AG08396 (cell line): ENCODE measurements around the gene RHPN2.
"Not testable (repeated sequence)": the region's sequence is repeated elsewhere in the genome, so short reads cannot be mapped to it uniquely, and the experiment has no call there.

Source experiments
- DNase-seq: peaks from one replicate; pipeline ENCODE4 v3.0.0; 2012; ENCODE audit warnings: low spot score, mixed read lengths

Gene RHPN2

GRCh38 chr19:33026602-33027001 lies 38.1 kb downstream of the RHPN2 start:
- DNase-seq: not testable (repeated sequence)

DNA sequence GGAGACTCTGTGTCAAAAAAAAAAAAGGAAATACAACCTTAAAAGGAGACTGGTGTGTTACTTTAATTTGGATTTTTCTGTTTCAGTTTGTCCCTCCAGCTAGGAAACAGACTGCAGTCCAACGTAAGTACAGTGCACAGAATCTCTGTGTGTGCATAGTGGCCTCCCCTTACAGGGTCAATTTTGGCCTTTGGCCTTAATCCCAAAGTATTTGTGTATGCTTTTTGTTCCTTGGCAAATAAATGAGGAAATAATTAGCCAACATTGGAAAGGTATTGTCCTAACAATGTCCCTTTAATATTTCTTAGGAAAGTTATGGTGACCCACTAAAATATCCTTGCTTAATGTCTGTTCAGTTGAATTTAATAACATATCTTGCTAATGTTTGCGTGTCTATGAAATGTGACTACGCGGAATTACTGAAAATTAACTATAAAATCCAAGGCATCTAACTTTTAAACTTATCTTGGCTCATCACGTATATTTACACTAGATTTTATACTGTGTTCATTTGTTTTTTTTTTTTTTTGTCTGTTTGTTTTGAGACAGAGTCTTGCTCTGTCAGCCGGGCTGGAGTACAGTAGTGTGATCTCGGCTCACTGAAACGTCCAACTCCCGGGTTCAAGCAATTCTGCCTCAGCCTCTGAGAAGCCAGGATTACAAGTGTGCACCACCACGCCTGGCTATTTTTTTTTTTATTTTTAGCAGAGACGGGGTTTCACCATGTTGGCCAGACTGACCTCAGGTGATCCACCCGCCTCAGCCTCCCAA lies 39.0 kb downstream of the RHPN2 start:
- not testable (repeated sequence) for DNase-seq

DNA sequence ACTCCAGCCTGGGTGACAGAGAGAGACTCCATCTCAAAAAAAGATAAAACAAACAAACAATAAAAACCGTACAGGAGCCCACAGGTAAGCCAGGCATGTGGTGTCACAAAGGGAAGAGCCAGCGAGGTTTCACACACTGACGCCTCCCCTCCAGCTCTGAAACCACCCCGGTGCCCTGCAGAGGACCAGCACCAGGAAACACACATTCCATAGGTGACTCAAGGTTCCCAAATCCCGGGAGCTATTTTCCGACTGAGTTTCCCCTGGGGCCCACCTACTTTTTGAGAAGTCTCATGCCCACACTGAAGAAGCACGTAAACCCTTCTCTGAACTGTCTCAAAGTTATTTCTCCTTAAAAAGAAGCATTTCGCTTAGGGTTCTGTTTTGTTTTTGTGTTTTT lies 40.3 kb downstream of the RHPN2 start:
- no peak for DNase-seq

- no peak for DNase-seq
Measured at GRCh38 chr19:33022472-33023116, 42.1 kb downstream of the RHPN2 start.

DNA sequence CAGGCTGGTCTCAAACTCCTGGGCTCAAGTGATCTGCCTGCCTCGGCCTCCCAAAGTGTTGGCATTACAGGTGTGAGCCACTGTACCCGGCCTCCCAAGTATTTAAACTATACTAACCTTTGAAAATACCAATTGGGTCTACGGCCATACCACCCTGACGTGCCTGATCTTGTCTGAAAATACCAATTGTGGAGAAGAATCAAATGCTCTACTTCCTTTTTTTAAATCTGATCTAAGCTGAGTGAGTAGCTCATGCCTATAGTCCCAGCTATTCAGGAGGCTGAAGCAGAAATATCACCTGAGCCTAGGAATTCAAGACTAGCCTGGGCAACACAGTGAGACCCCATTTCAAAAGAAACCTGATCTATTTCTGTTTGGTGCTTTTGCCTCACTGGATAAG lies 53.8 kb downstream of the RHPN2 start:
- not testable (repeated sequence) for DNase-seq

- no peak for DNase-seq
Measured at GRCh38 chr19:33008738-33009137, 56.0 kb downstream of the RHPN2 start.

DNA sequence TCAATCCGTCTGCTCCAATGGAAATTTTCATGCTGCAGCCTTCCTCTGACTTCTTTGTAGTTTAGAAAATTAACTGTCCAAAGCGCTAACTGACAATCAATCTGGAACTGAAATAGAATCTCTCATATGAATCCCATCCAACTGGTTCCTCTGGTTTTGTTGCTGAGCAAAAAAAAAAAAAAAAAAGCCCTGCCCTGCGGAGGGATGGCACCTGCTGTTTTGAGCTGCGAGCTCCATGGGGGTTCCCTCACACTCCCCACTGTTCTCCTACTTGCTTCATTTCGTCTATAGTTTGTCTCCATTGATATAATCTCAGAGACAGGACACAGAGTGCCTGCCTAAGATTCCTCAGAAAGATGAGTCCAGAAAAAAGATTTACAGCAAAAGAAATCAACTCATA lies 59.2 kb downstream of the RHPN2 start:
- DNase-seq: no peak

DNA sequence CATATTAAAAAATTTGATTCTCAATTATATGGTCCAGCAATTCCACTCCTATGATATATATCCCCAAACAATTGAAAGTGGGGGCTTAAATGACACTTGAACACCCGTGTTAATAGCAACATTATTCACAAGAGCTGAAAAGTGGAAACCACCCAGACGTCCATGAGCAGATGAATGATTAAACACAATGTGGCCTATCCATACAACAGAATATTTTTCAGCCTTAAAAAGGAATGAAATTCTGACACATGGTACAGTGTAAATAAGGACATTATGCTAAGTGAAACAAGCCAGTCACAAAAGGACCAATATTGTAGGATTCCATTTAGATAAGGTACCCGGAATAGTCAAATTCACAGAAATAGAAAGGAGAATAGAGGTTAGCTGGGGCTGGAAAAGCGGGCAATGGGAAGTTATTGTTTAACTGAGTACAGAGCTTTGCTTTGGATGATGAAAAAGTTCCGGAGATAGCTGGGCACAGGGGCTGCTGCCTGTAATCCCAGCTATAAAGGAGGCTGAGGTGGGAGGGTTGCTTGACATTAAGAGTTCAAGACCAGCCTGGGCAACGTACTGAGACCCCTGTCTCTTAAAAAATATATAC lies 61.2 kb downstream of the RHPN2 start:
- DNase-seq: not testable (repeated sequence)

DNA sequence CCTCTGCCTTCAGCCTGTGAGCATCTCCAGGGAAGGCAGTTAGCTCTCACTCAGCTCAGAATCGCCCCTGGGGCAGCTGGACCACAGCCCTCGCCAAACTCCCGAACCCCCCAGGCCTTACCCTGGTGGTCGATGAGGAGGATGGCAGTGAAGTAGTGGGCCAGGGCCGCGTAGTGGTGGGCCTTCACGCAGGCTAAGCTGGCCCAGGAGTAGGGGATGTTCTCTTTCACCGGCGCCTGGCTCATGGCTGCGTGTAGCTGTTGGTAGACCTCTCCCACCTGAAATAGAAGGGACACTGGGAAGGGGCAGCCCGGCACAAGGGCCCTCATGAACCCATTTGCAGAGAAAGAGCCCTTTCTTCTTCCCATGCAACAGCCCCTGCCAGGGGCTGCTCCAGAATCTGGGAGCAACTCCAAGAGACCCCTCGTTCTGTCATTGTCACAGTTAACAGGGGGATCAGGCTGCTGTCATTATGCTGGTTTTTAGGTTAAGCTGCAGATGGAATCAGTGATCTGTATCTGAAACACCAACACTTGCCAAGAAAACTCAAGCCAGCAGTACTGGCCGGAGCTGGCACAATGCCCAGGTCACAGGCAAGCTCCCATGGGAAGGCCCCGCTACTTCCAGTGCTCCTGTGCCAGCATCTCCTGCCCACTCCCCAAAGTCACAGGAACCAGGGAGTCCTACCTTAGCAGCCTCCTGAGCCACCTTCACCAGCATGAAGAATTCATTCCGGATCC lies 62.4 kb downstream of the RHPN2 start:
- DNase-seq: not testable (repeated sequence)

GRCh38 chr19:33000910-33001309 lies 63.8 kb downstream of the RHPN2 start:
- no peak for DNase-seq

GRCh38 chr19:33000510-33000909 lies 64.2 kb downstream of the RHPN2 start:
- no peak for DNase-seq

- DNase-seq: no peak
Measured at GRCh38 chr19:32998722-32999121, 66.0 kb downstream of the RHPN2 start.

DNA sequence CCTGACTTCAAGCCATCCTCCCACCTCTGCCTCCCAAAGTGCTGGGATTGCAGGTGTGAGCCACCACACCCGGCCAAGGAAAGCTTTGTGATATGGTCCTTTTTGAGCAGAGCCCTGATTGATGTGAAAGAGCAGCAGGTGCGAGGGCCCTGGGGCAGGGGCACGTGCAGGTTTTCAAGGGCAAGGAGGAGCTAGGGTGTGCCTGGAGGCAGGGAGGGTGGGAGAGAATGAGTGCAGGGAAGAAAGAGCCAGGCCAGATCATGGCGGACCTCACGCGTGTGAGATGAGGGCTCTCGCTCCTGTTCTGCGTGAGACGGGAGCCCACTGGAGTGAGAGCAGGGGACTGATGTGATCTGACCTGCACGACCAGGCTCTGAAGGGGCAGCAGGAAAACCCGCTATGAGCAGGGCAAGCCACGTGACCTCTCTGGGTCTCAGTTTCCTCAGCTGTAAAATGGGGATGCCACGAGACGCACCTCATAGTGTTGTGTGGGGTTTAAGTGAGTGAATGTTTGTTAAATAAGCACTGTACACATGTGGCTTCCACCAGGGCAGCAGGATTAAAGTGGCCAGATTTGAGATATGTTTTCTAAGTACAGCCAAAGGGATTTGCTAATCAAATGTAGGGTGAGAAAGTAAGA lies 66.9 kb downstream of the RHPN2 start:
- DNase-seq: no peak

GRCh38 chr19:32997061-32997464 lies 67.6 kb downstream of the RHPN2 start:
- DNase-seq: not testable (repeated sequence)

DNA sequence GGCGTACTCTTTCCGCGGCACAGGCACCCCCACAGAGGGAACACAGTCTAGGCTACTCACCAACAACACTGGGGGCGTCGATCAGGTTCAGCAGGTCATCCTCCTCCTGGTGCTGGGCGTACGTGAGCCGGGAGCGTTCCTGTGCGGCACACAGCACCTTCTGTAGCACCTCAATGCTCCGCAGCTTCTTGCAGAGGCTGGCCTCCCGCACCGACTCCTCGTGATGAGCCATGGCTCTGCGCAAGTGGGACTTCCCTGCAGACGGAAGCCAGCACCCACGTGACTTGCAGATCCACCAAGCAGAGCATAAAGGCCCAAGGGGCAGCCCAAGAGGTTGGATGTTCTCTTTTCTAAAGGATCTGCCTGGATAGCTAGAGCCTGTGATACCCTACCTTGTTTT lies 68.7 kb downstream of the RHPN2 start:
- DNase-seq: not testable (repeated sequence)

- no peak for DNase-seq
Measured at GRCh38 chr19:32988724-32989123, 76.0 kb downstream of the RHPN2 start.

GRCh38 chr19:32988254-32988653 lies 76.4 kb downstream of the RHPN2 start:
- DNase-seq: not testable (repeated sequence)

- not testable (repeated sequence) for DNase-seq
Measured at GRCh38 chr19:32982488-32982887, 82.2 kb downstream of the RHPN2 start.

- DNase-seq: not testable (repeated sequence)
Measured at GRCh38 chr19:32979807-32980206, 84.9 kb downstream of the RHPN2 start.

GRCh38 chr19:32977813-32978212 lies 86.9 kb downstream of the RHPN2 start:
- not testable (repeated sequence) for DNase-seq

DNA sequence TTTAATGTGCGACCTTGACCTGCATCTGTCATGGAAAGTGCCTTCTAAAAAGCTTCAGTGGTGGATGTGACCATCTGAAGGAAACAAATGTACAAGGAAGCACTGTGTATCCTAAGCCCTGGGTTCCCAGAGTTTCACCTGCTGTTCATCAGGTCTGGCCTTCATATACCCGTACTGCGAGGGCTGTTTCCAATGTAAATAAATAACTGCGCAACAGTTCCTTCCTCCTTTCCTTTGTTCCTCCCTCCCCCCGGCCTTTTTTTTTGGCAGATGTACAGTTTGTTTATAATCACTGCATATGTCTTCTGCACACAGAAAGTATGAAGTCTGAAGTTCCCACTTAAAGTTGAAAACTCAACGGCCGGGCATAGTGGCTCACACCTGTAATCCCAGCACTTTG lies 87.4 kb downstream of the RHPN2 start:
- no peak for DNase-seq

GRCh38 chr19:32976223-32976805 lies 88.4 kb downstream of the RHPN2 start:
- DNase-seq: peak; percentile 64
